ENCODE results near the gene ZW10.
A peak's percentile ranks its signal among the peaks of the same experiment; 100 is the strongest.

The ZW10 gene

DNA sequence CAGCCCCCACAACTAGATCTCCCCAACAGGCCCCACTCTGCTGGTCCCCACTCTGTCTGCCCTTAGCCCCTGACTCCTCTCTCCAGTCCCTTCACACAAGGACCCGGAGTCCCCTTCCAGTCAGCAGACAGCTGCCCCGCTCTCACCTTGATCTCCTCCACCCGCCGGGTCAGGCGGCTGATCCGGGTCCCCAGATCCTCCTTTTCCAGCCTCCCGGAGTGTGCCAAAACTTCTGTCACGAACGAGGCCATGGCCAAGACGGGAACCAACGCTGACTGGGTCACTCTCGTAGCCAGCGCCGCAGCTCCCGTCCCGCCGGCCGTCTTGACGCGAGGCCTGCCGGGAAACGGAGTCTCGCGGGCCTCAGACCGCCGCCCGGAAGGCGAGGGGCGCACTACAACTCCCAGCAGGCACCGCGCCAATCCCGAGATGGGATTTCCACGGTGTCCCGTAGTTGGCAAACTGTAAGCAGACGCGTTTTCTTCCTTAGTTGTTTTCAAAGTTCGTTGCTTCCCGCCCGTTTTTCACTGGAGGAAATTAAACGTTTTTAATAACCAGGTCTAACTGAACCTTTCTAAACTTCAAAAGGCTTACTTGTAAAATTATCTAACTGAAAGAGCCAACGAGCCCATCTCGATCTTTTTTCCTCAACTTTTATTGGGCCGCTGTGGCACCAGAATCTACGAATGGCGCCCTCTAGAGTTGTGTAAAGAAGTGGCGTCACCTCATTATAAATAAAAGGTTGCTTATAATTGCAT lies at the start of gene ZW10:
ZW10 (minus strand) TSS at position 277 of the 758 bp plus-strand sequence; CDS start at position 251, 26 bp downstream.
- peak; percentile 88 for TF ChIP-seq CTCF (conservative IDR thresholded peaks at IDR 0.05; ENCODE audit: low read depth, low read length)
- H3K4me3 ChIP-seq (ENCODE audit: low read depth, low read length), result peak within 1 kb of the TSS; percentile 76
- DNase-seq (ENCODE audit: low read depth), result peak; percentile 99

DNA sequence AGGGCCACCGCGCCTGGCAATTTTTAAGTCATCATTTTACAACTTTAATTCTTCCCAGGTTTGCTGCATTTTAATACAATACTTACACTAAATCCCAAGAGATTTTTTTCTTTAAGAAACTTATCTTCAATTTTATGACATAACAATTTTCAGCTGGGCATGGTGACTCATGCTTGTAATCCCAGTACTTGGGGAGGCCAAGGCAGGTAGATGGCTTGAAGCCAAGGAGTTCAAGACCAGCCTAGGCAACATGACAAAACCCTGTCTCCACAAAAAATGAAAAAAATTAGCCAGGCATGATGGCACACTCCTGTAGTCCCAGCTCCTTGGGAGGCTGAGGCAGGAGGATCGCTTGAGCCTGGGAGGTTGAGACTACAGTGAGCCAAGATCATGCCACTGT lies 44.9 kb upstream of the ZW10 start:
- peak; percentile 4 for DNase-seq (ENCODE audit: low read depth)
- no peak overlapping the region for H3K4me3 ChIP-seq (ENCODE audit: low read depth, low read length)
- no peak for TF ChIP-seq CTCF (conservative IDR thresholded peaks at IDR 0.05; ENCODE audit: low read depth, low read length)

DNA sequence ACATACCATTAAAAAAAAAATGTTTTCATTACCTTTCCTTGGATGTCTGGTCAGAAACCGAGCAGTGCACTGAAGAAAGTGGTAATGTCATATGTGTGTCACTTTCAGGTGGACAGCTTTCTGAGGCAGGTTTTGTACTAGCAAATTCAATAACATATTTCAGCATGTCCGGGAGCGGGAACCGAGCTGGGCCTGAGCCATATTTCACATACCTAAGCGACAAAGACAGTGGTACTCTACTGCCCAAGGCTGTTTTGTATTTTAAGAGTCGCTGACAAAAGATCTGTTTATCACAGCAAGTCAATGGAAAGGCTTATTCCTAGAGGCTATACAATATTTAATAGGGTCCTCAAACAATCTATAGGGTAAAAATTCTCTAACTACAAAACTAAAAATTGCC lies 44.1 kb upstream of the ZW10 start:
- DNase-seq (ENCODE audit: low read depth), result no peak
- no peak overlapping the region for H3K4me3 ChIP-seq (ENCODE audit: low read depth, low read length)
- TF ChIP-seq CTCF (conservative IDR thresholded peaks at IDR 0.05; ENCODE audit: low read depth, low read length), result no peak

GRCh38 chr11:113817162-113817561 lies 43.7 kb upstream of the ZW10 start:
- no peak overlapping the region for H3K4me3 ChIP-seq (ENCODE audit: low read depth, low read length)
- TF ChIP-seq CTCF (conservative IDR thresholded peaks at IDR 0.05; ENCODE audit: low read depth, low read length), result no peak
- peak; percentile 19 for DNase-seq (ENCODE audit: low read depth)

DNA sequence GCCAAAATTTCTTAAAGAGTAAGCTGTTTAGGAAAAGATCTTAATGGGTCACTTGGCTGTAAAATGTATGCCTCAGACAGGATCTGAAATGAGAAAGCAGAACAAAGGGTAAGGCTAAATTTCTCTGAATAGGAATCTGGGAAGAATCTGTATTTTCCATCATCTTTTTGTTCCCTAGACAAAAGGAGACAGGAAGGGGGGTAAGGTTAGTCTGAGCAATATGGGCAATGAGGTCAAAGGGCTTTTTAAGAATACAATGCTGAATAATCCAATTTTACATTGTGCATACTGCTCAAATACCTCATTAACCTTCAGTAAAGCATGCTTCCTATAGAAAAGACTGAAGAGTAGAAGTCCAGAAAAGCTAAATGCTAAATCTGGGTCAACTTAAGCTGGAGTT lies 40.7 kb upstream of the ZW10 start:
- no peak for DNase-seq (ENCODE audit: low read depth)
- H3K4me3 ChIP-seq (ENCODE audit: low read depth, low read length), result no peak overlapping the region
- no peak for TF ChIP-seq CTCF (conservative IDR thresholded peaks at IDR 0.05; ENCODE audit: low read depth, low read length)

- no peak for TF ChIP-seq CTCF (conservative IDR thresholded peaks at IDR 0.05; ENCODE audit: low read depth, low read length)
- no peak overlapping the region for H3K4me3 ChIP-seq (ENCODE audit: low read depth, low read length)
- DNase-seq (ENCODE audit: low read depth), result no peak
These were observed 35.4 kb upstream of the ZW10 start for GRCh38 chr11:113808931-113809330.

DNA sequence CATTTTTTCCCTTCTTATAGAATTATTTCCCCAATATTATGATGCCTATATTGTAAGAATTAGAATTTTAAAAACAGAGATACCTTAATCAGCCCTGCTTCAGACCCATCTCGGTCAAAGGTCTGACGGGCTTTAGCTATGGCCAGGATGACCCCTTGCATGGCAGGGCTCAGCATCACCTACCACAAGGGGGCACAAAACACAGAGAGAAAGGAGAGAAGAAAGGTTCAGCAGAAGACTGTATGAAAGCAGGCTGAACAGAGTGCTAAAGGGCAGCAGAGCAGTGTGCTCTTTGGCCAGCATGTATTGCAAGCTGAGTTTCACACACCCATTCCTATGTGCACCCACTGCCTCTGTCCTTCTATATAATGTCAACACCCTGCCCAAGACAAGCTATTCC lies 32.9 kb upstream of the ZW10 start:
- TF ChIP-seq CTCF (conservative IDR thresholded peaks at IDR 0.05; ENCODE audit: low read depth, low read length), result peak; percentile 75
- peak; percentile 53 for DNase-seq (ENCODE audit: low read depth)
- no peak overlapping the region for H3K4me3 ChIP-seq (ENCODE audit: low read depth, low read length)

Data from choroid plexus epithelial cell (primary cell).